ENCODE measurements around the gene CBARP.
A peak's percentile ranks its signal among the peaks of the same experiment; 100 is the strongest.
"Not testable (repeated sequence)": the region's sequence is repeated elsewhere in the genome, so short reads cannot be mapped to it uniquely, and the experiment has no call there.

CBARP gene

GRCh38 chr19:1252821-1253513 lies 15.2 kb upstream of the CBARP start:
- no peak for DNase-seq (ENCODE audit: low read depth, low spot score)

GRCh38 chr19:1252221-1252820 lies 14.5 kb upstream of the CBARP start:
- DNase-seq (ENCODE audit: low read depth, low spot score): no peak

GRCh38 chr19:1251330-1252220 lies 13.8 kb upstream of the CBARP start:
- DNase-seq (ENCODE audit: low read depth, low spot score): no peak

DNA sequence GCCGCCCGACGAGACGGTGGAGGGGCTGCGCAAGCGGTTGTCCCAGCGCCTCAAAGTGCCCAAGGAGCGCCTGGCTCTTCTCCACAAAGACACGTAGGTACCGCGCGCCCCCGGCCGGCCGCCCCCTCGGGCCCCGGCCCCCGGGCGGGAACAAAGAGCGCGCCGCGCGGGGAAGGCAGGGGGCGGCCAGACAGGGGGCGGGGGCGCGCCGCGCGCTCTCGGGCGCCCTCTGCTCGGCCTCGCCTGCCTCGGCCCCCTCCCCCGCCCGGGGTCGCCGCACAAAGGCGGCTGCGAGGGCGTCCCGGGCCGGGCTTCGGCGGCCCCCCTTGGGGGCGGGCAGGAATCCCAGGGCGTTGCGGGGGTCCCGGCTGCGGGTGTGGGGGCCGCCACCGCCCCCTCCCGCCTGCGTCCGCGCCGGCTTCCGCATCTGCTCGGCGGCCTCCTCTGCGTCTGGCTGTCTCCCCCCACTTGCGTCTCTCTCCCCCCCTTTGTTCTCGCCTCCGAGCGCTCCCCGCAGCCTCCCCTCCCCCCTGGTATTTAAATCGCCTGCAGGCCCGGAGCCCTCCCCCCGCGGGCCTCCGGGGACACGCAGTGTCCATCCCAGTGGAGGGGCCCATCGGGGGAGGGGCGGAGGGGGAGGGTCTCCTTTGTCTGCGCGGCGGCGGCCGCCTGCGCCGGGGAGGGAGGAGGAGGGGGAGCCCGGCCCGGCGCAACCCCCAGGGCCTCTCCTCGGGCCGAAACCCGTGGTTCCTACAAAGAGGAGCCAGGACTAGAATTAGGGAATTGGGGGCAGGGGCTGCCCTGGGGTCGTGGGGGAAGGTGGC lies 12.8 kb upstream of the CBARP start:
- DNase-seq (ENCODE audit: low read depth, low spot score): no peak

DNA sequence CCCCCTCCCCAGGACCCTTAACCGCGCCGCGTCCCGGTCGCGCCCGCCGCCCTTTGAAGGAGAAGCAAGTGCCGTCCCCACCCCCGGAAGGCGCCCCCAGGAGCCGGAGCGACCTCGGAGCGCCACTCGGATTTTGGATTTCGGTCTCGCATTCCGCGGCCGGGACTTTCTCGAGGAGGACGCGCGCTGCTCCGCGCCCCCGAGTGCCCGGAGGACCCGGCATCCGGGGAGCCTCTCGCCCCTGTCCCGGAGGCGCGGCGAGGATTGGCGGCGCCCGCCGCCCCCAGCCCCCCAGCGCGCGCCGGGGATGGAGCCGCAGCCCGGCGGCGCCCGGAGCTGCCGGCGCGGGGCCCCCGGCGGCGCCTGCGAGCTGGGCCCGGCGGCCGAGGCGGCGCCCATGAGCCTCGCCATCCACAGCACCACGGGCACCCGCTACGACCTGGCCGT lies 12.2 kb upstream of the CBARP start:
- DNase-seq (ENCODE audit: low read depth, low spot score): no peak

- DNase-seq (ENCODE audit: low read depth, low spot score): peak; percentile 84
These were observed 11.6 kb upstream of the CBARP start for GRCh38 chr19:1249298-1249989.

DNA sequence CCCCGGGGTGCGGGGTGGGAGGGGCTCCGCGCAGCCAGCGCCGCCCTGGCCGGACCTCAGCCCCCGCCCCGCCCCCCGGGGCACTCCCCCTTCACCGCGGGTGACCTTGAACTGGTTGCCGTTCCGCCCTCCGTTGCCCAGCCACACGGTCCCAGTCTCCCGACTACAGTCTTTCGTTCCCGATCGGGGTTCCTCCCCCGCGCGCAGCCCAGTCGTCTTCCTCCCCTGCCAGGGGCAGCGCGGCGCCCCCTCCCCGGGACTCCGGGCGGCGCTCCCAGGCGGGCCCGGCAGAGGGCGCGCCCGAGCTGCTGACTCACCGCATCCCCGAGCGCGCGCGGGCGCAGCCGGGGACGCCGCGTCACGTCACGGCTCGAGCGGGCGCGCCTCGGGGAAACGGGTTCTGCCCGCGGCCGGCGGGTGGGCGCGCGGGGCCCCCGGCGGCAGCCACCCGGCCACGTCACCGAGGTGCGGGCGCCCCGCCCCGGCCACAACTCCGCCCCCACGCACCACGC lies 11.0 kb upstream of the CBARP start:
- peak; percentile 69 for DNase-seq (ENCODE audit: low read depth, low spot score)

DNA sequence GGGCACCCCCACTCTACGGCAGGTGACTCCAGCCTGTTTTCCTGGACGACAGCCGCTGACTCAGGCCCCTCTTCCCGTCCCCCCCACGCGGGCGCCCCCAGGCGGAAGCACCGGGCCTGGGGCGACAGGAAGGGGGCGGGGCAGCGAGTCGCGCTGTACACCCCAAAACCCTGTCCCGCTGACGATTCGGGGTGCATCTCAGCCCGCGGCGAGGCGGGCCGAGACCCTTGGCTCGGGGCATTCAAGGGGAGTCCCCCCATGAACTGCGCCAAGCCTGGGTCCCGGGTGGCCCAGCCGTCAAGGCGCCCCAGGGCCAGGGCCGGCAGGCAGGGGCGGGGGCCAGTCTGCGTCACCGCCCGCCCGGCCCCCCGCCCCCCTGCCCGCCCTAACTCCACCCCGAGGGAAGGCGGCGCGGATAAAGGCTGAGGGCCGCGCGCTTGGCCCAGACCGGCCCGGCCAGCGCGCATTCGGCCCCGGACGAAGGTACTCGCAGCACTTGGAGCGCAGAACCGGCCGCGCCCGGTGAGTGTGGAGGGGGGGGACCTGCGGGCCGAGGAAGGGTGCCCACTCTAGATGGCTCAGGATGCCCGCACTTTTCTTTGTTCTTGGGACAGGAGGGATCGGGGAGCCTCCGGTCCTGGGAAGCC lies 10.5 kb upstream of the CBARP start, which contains the start of gene MIDN:
Gene MIDN, plus strand, starts transcription at position 445 of the 647 bp plus-strand sequence. CDS start 1,714 bp downstream, outside the sequence.
- DNase-seq (ENCODE audit: low read depth, low spot score): no peak

- no peak for DNase-seq (ENCODE audit: low read depth, low spot score)
These were observed 9.9 kb upstream of the CBARP start for GRCh38 chr19:1247748-1248138.

DNA sequence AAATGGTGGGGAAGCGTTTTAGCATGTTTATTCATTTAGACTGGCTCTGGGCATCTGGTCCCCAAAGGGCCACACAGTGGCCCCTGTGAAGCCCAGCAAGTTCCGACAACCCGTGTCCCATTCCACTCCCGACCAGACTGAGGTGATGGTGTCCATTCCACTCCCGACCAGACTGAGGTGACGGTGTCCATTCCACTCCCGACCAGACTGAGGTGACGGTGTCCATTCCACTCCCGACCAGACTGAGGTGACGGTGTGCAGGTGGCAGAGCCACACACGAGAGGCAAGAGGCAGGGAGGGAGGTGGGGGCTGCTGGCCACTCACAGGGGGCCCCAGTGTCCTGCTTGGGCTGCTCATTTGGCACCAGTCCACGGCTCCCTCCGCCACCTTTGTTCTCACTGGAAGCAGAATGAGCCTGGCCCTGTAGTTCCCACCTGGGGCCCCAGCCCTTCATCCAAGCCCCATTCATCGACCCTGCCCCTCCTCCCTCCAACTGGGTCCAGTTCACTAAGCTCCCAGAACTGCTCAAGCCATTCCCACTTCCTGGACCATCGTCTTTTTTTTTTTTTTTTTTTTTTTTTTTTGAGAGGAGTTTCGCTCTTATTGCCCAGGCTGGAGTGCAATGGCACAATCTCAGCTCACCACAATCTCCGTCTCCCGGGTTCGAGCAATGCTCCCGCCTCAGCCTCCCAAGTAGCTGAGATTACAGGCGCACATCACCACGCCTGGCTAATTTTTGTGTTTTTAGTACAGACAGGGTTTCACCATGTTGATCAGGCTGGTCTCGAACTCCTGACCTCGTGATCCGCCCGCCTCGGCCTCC lies 8.7 kb upstream of the CBARP start:
- DNase-seq (ENCODE audit: low read depth, low spot score): not testable (repeated sequence)

GRCh38 chr19:1245494-1246264 lies 7.9 kb upstream of the CBARP start:
- DNase-seq (ENCODE audit: low read depth, low spot score): no peak

DNA sequence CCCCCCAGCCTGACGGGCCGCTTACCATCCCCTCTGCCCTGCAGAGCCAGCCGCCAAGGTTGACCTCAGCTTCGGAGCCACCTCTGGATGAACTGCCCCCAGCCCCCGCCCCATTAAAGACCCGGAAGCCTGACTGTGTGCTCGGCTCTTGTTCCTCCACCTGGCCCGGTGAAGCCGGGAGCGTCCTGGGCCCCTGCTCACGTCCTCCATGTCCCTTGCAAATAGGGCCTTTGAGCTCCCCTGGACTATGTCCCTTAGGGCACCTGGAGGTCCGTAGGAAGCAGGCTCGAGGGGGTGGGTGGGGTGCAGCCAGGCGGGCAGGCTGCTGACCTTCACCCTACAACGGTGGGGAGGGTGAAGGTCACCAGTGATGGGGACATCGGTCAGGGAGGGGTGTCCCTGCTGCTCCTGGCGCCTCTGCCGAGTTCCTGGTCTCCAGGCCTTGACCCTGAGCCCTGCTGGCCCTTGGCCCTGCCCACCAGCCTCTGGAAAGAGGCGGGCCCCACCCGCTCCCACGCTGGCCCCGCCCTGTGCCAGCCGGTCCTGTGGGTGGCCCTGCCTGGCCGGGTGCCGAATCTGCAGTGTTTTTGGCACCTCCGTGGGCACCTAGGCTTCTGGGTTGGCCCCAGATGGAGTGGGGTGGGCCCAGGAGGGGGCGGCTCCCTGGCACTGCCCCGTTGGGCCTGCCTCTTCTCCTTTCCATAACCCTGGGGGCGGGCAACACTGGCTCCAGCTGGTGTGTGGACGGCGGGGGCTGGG lies 7.1 kb upstream of the CBARP start:
- no peak for DNase-seq (ENCODE audit: low read depth, low spot score)

GRCh38 chr19:1243768-1244692 lies 6.2 kb upstream of the CBARP start:
- peak; percentile 72 for DNase-seq (ENCODE audit: low read depth, low spot score)

DNA sequence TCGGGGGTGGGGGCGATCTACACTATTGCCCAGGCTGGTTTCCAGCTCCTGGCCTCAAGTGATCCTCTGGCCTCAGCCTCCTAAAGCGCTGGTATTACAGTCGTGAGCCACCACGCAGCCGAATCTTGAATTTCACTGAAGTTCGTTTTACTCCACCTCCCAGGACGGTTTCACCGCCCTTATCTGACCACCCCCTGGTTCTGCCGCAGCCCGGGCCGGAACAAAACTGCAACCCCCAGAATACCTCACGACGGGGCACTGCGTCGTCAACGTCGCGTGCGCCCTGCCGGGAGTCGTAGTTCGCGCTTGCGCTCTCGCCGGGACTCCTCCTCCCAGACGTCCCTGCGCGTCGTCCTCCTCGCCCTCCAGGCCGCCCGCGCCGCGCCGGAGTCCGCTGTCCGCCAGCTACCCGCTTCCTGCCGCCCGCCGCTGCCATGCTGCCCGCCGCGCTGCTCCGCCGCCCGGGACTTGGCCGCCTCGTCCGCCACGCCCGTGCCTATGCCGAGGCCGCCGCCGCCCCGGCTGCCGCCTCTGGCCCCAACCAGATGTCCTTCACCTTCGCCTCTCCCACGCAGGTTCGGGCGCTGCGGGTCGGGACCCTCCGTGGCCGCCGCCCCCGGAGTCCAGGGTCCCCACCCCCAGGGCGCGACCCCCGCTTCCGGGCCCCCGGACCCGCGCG lies 3.8 kb upstream of the CBARP start, which contains the start of gene ATP5F1D:
Gene ATP5F1D, plus strand, starts transcription at position 335 of the 679 bp plus-strand sequence. Its CDS starts 100 bp downstream, at position 435.
- peak; percentile 80 for DNase-seq (ENCODE audit: low read depth, low spot score)

DNA sequence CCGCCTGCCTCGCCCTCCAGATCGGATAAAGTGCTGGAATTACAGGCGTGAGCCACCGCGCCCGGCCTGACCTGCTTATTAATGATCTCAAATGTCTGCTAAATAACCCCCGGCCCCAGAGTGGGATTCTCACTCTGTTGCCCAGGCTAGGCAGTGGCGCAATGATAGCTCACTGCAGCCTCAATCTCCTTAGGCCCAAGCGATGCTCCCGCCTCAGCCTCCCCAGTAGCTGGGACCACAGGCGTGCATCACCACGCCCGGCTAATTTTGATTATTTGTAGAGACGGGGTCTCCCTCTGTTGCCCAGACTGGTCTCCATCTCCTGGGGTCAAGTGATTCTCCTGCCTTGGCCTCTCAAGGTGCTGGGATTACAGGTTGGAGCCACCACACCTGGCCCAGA lies 3.1 kb upstream of the CBARP start:
- DNase-seq (ENCODE audit: low read depth, low spot score): no peak
